ELF-1 (cell line): Measurements from ENCODE around the gene GGA1.
"Not testable (repeated sequence)": the region's sequence is repeated elsewhere in the genome, so short reads cannot be mapped to it uniquely, and the experiment has no call there.

ENCODE experiments used
- DNase-seq: peaks from one replicate; pipeline ENCODE4 v3.0.0-alpha.2; 2016; ENCODE audit warnings: low read depth, low spot score

The GGA1 gene

GRCh38 chr22:37569921-37570660 lies 38.5 kb upstream of the GGA1 start:
- DNase-seq = no peak

DNA sequence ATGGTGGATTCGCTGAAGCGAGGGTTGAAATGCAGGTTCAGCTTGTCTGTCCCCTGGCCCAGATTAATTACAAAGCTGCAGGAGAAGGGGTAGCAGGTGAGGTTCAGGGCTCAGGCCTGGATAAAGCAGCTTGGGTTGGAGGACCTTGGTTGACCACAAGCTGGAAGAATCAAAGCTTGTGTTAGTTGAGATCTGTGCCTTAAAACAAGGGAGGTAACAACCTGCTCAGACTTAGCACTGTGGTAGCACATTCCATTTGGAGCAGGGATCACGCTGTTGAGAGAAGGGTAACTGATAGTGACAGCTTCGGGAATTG lies 38.0 kb upstream of the GGA1 start:
- no peak for DNase-seq

DNA sequence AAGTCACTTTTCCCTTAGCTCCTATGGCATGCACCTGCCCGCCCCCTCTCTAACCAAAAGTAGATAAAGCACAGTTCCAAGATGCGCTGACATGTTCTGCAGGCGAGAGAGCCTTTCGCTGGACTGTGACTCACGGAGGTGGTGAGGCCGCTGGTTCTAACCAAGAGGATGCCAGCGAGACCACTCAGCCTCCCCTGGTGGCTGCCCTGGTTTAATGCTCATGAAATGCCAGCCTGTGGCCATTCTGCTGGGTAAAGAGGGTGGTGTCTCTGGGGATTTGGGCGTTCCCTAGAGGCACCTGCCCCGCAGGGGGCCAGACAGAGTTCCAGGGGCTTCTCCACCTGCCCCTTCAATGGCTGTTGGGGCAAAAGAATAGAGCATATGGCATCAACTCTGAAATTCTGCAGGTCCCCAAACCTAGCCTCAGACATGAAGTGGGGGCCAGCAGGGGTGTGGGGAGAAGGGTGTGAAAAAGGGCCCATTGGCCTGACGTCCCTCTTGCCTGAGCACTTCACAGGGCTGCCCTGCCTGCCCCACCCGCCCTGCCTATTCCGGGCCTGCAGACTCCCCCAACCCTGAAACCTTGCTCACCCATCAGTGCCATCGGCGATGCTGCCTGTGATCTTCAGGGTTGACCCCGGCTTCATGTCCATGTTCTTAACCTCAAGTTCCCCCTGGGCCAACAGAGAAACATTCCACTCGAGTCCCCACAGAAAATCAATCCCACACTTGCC lies 37.2 kb upstream of the GGA1 start:
- no peak for DNase-seq

- DNase-seq = no peak
These were observed 36.7 kb upstream of the GGA1 start for GRCh38 chr22:37571992-37572373.

DNA sequence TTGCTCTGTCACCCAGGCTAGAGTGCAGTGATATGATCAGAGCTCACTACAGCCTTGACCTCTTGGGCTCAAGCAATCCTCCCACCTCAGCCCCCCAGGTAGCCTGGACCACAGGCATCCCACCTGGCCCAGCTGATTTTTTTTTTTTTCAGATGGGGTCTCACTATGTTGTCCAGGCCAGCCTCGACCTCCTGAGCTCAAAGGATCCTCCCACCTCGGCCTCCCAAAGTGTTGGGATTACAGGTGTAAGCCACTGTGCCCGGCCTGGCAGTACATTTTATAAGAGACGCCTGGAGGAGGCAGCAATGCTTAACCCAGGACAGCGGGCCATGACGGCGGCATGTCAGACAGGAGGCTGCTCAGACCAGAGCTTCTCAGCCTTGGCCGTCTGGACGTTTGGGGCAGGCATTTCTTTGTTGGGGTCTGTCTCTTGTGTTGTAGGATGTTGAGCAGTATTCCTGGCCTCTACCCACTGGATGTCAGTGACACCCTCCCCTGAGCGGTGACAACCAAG lies 33.1 kb upstream of the GGA1 start:
- no peak for DNase-seq

DNA sequence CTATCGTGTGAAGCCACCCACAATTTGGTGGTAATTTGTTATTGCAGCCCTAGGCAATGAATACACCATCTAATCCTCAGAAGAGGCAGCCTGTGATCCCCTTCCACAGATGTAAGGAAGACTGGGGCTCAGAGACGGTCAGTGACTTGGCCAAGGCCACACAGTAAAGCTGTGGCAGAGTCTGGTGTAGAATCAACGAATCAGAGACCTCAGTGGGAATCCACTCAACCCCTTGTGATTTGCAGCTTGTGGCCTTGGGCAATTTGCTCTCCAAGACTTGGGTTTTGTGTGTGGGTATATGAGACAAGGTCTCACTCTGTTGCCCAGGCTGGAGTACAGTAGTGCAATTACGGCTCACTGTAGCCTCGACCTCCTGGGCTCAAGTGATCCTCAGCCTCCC lies 30.6 kb upstream of the GGA1 start:
- DNase-seq = no peak

DNA sequence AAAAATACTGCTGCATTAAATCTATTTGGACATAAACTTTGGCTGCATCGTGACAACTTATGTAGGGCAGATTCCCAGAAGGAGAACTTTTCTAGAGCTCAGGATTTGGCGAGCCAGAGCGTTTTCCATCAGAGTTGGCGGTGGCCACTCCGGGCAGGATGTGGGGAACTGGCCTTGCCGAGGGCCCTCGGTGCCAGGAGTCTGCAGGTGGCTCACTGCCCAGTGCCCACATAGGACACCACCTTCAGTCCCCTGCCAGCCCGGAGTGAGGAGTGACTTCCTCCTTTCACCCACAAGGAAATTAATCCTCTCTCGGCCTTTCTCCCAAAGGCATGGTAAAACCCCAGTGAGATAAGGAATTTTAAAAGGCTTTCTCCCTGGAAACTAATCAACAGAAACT lies 27.1 kb upstream of the GGA1 start:
- DNase-seq = no peak

DNA sequence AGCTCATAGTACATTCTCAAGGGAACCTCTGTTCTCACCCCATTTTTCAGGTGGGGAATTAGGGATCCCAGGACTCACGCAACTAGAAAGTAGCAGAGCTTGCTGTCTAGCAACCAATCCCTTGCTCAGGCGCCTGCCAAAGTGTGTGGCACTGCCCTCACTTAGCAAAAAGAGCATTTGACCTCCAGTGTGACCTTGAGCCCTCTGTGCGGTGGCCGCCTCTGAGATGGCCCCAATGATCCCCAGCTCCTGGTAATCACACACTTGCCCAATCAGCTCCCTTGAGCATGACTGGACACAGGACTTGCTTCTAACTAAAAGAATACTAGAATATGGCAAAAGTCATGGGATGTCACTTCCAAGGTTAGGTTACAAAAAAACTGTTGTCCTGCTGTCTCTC lies 26.1 kb upstream of the GGA1 start:
- no peak for DNase-seq

- no peak for DNase-seq
These were observed 20.0 kb upstream of the GGA1 start for GRCh38 chr22:37588546-37589215.

- DNase-seq = no peak
These were observed 19.0 kb upstream of the GGA1 start for GRCh38 chr22:37589636-37590035.

GRCh38 chr22:37591081-37591480 lies 17.6 kb upstream of the GGA1 start:
- not testable (repeated sequence) for DNase-seq

DNA sequence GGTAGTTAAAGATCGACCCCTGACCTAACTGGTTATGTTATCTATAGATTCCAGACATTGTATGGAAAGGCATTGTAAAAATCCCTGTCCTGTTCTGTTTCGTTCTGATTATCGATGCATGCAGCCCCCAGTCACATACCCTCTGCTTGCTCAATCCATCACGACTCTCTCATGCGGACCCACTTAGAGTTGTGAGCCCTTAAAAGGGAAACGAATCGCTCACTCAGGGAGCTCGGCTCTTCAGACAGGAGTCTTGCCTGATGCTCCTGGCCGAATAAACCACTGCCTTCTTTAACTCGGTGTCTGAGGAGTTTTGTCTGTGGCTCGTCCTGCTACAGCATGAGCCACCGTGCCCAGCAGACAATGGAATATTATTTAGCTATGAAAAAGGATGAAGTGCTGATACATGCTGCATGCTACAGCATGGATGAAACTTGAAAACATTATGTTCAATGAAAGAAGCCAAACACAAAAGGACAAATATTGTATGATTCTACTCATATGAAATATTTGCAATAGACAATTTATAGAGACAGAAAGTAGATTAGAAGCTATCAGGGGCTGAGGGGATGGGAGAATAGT lies 16.7 kb upstream of the GGA1 start:
- peak; percentile 44 for DNase-seq

DNA sequence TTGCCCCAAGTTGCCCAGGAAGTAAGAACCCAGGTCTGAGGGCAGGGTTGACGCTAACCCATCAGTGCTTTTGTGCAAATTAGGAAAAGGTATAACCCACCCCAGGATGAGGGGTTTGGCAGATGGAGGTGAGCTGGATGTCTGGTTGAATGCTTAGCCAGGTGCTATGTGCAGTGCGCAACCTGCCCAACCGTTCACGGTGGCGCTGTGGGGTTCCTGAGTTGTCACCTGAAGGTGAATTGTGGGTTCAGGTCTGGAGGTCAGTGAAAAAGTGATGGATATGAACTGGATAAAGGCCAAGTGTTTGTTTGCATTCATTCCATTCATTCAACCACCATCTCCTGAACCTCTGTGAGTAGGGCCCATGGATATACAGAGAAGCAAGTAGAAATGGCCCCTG lies 14.4 kb upstream of the GGA1 start:
- no peak for DNase-seq

- DNase-seq = no peak
These were observed 9.5 kb upstream of the GGA1 start for GRCh38 chr22:37599153-37599552.

GRCh38 chr22:37601203-37601539 lies 7.5 kb upstream of the GGA1 start:
- DNase-seq = no peak

- DNase-seq = peak; percentile 89
These were observed 6.8 kb upstream of the GGA1 start for GRCh38 chr22:37601540-37602442.

DNA sequence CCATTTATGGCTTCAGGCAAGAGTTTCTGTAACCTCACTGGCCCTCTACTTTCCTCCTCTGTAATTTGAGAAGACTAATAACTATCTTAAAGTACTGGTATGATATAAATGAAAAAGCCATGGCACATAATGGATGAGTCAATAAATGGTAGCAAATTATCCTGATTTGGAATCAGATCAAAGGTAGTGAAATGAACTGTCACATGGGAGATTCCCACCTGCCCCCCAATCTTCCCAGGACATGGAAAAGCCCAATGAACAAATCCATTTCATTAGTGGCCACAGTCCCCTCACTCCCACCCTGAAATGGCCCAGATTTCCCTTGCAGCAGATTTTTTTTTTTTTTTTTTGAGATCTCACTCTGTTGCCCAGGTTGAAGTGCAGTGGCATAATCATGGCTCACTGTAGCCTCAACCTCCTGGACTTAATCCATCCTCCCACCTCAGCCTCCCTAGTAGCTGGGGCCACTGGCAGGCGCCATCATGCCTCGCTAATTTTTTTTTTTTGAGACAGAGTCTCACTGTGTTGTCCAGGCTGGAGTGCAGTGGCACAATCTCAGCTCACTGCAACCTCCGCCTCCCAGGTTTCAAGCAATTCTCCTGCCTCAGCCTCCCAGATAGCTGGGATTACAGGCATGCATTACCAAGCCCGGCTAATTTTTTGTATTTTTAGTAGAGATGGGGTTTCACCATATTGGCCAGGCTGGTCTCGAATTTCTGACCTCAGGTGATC lies 5.9 kb upstream of the GGA1 start:
- DNase-seq = not testable (repeated sequence)

DNA sequence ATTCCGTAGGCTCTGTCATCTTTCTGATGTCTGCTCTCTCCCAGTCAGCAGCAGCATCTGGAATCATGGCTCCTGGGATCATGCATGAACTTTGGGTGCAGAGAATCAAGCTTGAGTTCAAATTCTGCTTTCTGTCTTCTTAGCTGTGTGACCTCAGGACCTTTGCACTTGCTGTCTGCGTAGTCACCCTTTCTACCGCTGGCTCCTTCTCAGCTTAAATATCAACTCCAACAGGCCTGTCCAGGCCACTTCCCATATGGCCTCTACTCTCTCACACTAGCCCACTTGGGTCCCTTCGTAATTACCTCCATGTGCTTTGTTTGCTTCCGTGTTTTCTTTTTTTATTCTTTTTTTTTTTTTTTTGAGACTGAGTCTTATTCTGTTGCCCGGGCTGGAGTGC lies 4.6 kb upstream of the GGA1 start:
- DNase-seq = no peak

GRCh38 chr22:37604875-37605274 lies 3.8 kb upstream of the GGA1 start:
- DNase-seq = no peak

DNA sequence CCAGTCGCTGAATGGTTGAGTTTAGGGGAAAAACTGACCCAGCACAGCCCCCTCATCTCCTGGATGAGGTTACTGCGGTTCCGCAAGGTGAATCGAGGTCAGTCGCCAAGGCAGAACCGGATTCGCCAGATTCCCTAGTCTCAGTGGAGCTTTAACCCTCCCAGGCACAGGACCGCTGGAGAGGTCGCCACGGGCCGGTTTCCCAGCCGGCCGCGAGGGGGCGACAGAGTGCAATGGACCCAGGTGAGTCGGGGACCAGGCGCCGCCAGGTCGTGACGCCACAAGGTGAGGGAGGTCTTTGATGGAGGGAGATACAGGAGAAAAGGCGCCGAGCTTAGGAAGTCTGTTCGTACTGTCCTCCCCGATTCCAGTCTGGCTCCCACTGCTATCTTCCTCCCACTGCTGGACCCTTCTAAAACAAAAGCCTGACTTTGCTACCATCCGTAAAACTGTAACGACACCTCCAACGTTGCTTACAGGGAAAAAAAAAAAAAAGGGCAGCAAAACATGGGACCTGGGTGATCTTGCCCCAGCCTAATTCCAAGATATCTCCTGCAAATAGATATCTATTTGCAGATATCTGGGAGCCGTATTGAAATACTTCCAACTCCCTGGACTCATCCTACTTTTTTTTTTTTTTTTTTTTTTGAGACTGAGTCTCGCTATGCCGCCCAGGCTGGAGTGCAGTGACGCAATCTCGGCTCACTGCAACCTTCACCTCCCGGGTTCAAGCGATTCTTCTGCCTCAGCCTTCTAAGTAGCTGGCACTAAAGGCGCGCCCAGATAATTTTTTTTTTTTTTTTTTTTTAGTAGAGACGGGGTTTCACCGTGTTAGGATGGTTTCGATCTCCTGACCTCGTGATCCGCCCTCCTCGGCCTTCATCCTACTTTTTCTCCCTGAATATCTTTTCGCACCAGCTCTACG lies 1.4 kb upstream of the GGA1 start:
- peak; percentile 98 for DNase-seq
